ENCODE data around the gene SLC8B1. TPM values are rescaled to one million over a fixed set of nuclear protein-coding genes. Genes with fewer than 3 reads are reported as not detected.

Gene SLC8B1
- total and polyA plus RNA-seq, 9 of the 15 experiments (the other 6 are each of a cell fraction or from before 2014, with no cell fraction given) = 0.86 to 34.1 (median 18.5) TPM

DNA sequence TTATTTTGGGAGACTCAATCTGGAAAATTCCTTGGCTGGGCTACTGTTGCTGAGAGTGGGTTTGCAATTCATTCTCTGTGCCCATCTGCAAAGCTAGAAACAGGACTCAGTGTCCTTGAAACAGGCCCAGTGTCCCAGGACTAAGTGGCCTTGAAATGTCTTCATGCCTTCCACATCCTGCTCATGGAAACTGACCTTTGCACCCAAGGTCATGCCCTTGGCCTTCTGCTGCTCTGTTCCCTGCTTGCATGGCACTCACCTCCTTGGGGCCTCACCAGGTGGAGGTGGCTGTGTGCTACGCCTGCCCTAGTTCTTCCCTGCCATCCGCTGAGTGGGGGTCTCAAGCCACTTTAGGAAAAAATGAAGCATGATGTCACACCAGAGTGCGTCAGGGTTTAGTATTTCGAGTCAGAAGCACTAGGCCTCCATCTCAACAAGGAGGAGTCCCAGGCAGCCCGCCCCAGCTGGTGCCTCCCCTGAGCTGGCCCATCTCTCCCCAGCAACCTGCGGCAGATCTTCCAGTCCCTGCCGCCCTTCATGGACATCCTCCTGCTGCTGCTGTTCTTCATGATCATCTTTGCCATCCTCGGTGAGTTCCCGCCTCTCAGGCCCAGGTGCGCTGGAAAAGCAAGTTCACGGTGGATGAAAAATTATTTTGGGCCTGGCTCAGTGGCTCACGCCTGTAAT is 65.5 kb downstream of the SLC8B1 start (continued):
- TF ChIP-seq, protein P1, sequence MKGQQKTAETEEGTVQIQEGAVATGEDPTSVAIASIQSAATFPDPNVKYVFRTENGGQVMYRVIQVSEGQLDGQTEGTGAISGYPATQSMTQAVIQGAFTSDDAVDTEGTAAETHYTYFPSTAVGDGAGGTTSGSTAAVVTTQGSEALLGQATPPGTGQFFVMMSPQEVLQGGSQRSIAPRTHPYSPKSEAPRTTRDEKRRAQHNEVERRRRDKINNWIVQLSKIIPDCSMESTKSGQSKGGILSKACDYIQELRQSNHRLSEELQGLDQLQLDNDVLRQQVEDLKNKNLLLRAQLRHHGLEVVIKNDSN (CRISPR knock-in tag; IDR thresholded peaks at IDR 0.05) = no peak
- TF ChIP-seq CXXC5 (CRISPR knock-in tag; IDR thresholded peaks at IDR 0.05) (no peak), KHSRP (IDR thresholded peaks at IDR 0.05) (no peak), MXI1 (IDR thresholded peaks at IDR 0.05; ENCODE audit: low read depth, low read length) (no peak), ZNF589 (CRISPR knock-in tag; IDR thresholded peaks at IDR 0.05; ENCODE audit: low read depth) (no peak), CAMTA2 (CRISPR knock-in tag; conservative IDR thresholded peaks at IDR 0.05) (no peak), KLF1 (tag; IDR thresholded peaks at IDR 0.05) (no peak)

GRCh38 chr12:113268621-113269020 is 66.3 kb downstream of the SLC8B1 start:
- POLR2A ChIA-PET = interaction anchor here (0.7 kb wide), 1 partner anchor 21 kb away, joined by 3 read pairs; no protein-coding TSS in a partner anchor
- Histone ChIP-seq H3K27me3 (ENCODE audit: control insufficient read depth in 2 of 2, insufficient read depth in 2 of 2, low read length in 2 of 2) (no peaks in the 10 kb centered on the region), H3K9me3 (replicated peaks; ENCODE audit: control insufficient read depth, insufficient read depth, low read depth, low read length) (no peaks in the 10 kb centered on the region), H3K4me2 (ENCODE audit: insufficient read depth, low read length) (no peak overlapping the region), H3K9me1 (ENCODE audit: control insufficient read depth, insufficient read depth, low read length) (no peaks in the 10 kb centered on the region), H2AFZ (ENCODE audit: low read depth, low read length) (no peak overlapping the region), H3K27ac (ENCODE audit: extremely low read depth, low read depth, low read length) (no peak overlapping the region), H3K4me1 (replicated peaks in 1 of 2; ENCODE audit: control insufficient read depth in 2 of 2, insufficient read depth in 2 of 2, low read length in 2 of 2) (peaks cover 13 to 16% of the 10 kb centered on the region in 2 experiments), H3K79me2 (ENCODE audit: control insufficient read depth, insufficient read depth, low read length) (no peaks in the 10 kb centered on the region), H4K20me1 (replicated peaks; ENCODE audit: control insufficient read depth, insufficient read depth, low read length) (no peaks in the 10 kb centered on the region), H3K9ac (ENCODE audit: insufficient read depth in 1 of 2, low read depth in 2 of 2, low read length in 2 of 2) (no peak overlapping the region; a peak in 1 of 4 replicates), H3K36me3 (ENCODE audit: control insufficient read depth, insufficient read depth, low read length) (peaks cover 47% of the 10 kb centered on the region; the same call in 2 of the 3 replicates), H3K4me3 (no peak overlapping the region)
- intact Hi-C loops (cut with micrococcal nuclease) = no loop called here
- CTCF ChIA-PET (ENCODE audit: low intra/inter-chr PET ratio) = no interaction called here
- no peak for TF ChIP-seq ZNF165 (CRISPR knock-in tag; IDR thresholded peaks at IDR 0.05; ENCODE audit: borderline replicate concordance)
- no peak for TF ChIP-seq PYGO2 (tag; IDR thresholded peaks at IDR 0.05)
- TF ChIP-seq FOXK1 (CRISPR knock-in tag; IDR thresholded peaks at IDR 0.05; ENCODE audit: borderline replicate concordance) = no peak
- no peak for TF ChIP-seq ZNF408 (CRISPR knock-in tag; IDR thresholded peaks at IDR 0.05; ENCODE audit: low read depth)
- no peak for TF ChIP-seq PTBP1 (IDR thresholded peaks at IDR 0.05; ENCODE audit: low read depth, low read length)
- TF ChIP-seq ZNF140 (CRISPR knock-in tag; IDR thresholded peaks at IDR 0.05) = no peak
- no peak for TF ChIP-seq MTA2 (IDR thresholded peaks at IDR 0.05; ENCODE audit: low read depth)
- no peak for TF ChIP-seq ZNF184 (CRISPR knock-in tag; IDR thresholded peaks at IDR 0.05)
- no peak for TF ChIP-seq ETV6 (IDR thresholded peaks at IDR 0.05; ENCODE audit: borderline replicate concordance in 1 of 2, low read depth in 2 of 2, low read length in 1 of 2)
- no peak for TF ChIP-seq ETV6 (CRISPR knock-in tag; IDR thresholded peaks at IDR 0.05; ENCODE audit: borderline replicate concordance)
- TF ChIP-seq GATAD2A (IDR thresholded peaks at IDR 0.05) = no peak
- no peak for TF ChIP-seq TCF3 (CRISPR knock-in tag; IDR thresholded peaks at IDR 0.05)
- TF ChIP-seq DNMT1 (IDR thresholded peaks at IDR 0.05) = no peak
- no peak for TF ChIP-seq PREB (CRISPR knock-in tag; IDR thresholded peaks at IDR 0.05)
- TF ChIP-seq EP300 (IDR thresholded peaks at IDR 0.05; ENCODE audit: low read length) = no peak
- 78% methylated on average over 14 of the region's 19 CpGs for WGBS (ENCODE audit: insufficient coverage, low coverage, missing lambda C conversion rate)
- DNase-seq (ENCODE audit: extremely low read depth in 1 of 4, low spot score in 3 of 4) (no peak), FAIRE-seq (no peak), ATAC-seq (no peak)
- no TSS peak for BruUV-seq (replicated peaks)
- in situ Hi-C loops (cut with MboI) = no loop called here

Measured in K562 (cell line).